Neuronal stem cell (in vitro differentiated cells): ENCODE results near the gene ISX.
A peak's percentile ranks its signal among the peaks of the same experiment; 100 is the strongest.

Experiments used
- DNase-seq: peaks from one replicate; pipeline ENCODE4 v3.0.0-alpha.2; 2013; ENCODE audit warnings: low spot score
- H2AFZ ChIP-seq: one replicate; pipeline ENCODE4 v1.6.1; 2013; ENCODE audit warnings: mild to moderate bottlenecking, low read length, inconsistent platforms
- H2AK5ac ChIP-seq: 2 replicates; pipeline ENCODE4 v1.6.1; 2013; ENCODE audit warnings: low read depth, mild to moderate bottlenecking, inconsistent platforms, low read length, moderate library complexity, mixed read lengths
- H2BK120ac ChIP-seq: 2 replicates; pipeline ENCODE4 v1.6.1; 2013; ENCODE audit warnings: low read depth, mild to moderate bottlenecking, inconsistent platforms, low read length, moderate library complexity, mixed read lengths
- H2BK12ac ChIP-seq: one replicate; pipeline ENCODE4 v1.6.1; 2013; ENCODE audit warnings: low read length, inconsistent platforms
- H2BK15ac ChIP-seq: 2 replicates; pipeline ENCODE4 v1.6.1; 2013; ENCODE audit warnings: mild to moderate bottlenecking, low read length, inconsistent platforms, mixed read lengths
- H2BK5ac ChIP-seq: one replicate; pipeline ENCODE4 v1.6.1; 2013; ENCODE audit warnings: inconsistent platforms, mild to moderate bottlenecking, low read length, moderate library complexity
- H3K14ac ChIP-seq: one replicate; pipeline ENCODE4 v1.6.1; 2013; ENCODE audit warnings: low read length, inconsistent platforms
- H3K18ac ChIP-seq: 2 replicates; pipeline ENCODE4 v1.6.1; 2013; ENCODE audit warnings: low read length, inconsistent platforms
- H3K23ac ChIP-seq: 2 replicates; pipeline ENCODE4 v1.6.1; 2013; ENCODE audit warnings: low read depth, mild to moderate bottlenecking, mixed read lengths, low read length, inconsistent platforms; ENCODE audit not compliant: poor library complexity
- H3K27ac ChIP-seq: replicated peaks from 3 replicates; pipeline ENCODE4 v1.5.1; 2013; ENCODE audit warnings: low read length, inconsistent platforms
- H3K27me3 ChIP-seq, 3 experiments: 2 replicates each; pipeline ENCODE4 v1.6.1; 2013; ENCODE audit warnings: low read length in 3 of 3, mild to moderate bottlenecking in 2 of 3, inconsistent platforms in 1 of 3, low read depth in 1 of 3, mixed read lengths in 1 of 3, moderate library complexity in 1 of 3; ENCODE audit not compliant: control insufficient read depth in 3 of 3, insufficient read depth in 3 of 3
- H3K36me3 ChIP-seq, 2 donors: replicated peaks in 1 of 2; 2 replicates each; pipeline ENCODE4 v1.6.1; 2013; ENCODE audit warnings: low read length in 2 of 2; ENCODE audit not compliant: control insufficient read depth in 2 of 2, insufficient read depth in 2 of 2
- H3K4ac ChIP-seq: 2 replicates; pipeline ENCODE4 v1.6.1; 2013; ENCODE audit warnings: inconsistent platforms, mild to moderate bottlenecking, low read length, moderate library complexity
- H3K4me1 ChIP-seq, 2 donors: 1 replicate in 1 of 2; 2 replicates in 1 of 2; pipeline ENCODE4 v1.6.1; 2013; ENCODE audit warnings: low read length in 2 of 2, low read depth in 1 of 2; ENCODE audit not compliant: control insufficient read depth in 2 of 2, insufficient read depth in 1 of 2
- H3K4me2 ChIP-seq: one replicate; pipeline ENCODE4 v1.6.1; 2013; ENCODE audit warnings: mild to moderate bottlenecking, low read length, inconsistent platforms; ENCODE audit not compliant: insufficient read depth, poor library complexity, severe bottlenecking
- H3K4me3 ChIP-seq, 2 donors: 2 replicates each; pipeline ENCODE4 v1.5.1; 2013; ENCODE audit warnings: low read length in 2 of 2, mild to moderate bottlenecking in 2 of 2, inconsistent platforms in 1 of 2, moderate library complexity in 1 of 2
- H3K79me1 ChIP-seq: one replicate; pipeline ENCODE4 v1.6.1; 2013; ENCODE audit warnings: low read depth, mild to moderate bottlenecking, inconsistent platforms, low read length, moderate library complexity
- H3K9ac ChIP-seq: one replicate; pipeline ENCODE4 v1.6.1; 2013; ENCODE audit warnings: mild to moderate bottlenecking, low read depth, low read length, inconsistent platforms; ENCODE audit not compliant: poor library complexity
- H3K9me3 ChIP-seq, 2 donors: replicated peaks in 1 of 2; 2 replicates each; pipeline versions ENCODE3 to v1.6.1; 2013; ENCODE audit warnings: low read length in 2 of 2, mild to moderate bottlenecking in 2 of 2, inconsistent platforms in 1 of 2, low read depth in 1 of 2, mixed read lengths in 1 of 2, moderate library complexity in 1 of 2; ENCODE audit not compliant: control insufficient read depth in 2 of 2, insufficient read depth in 1 of 2
- H4K8ac ChIP-seq: one replicate; pipeline ENCODE4 v1.6.1; 2013; ENCODE audit warnings: low read depth, mild to moderate bottlenecking, inconsistent platforms, low read length, moderate library complexity
- H4K91ac ChIP-seq: one replicate; pipeline ENCODE4 v1.6.1; 2013; ENCODE audit warnings: low read length, low read depth, mild to moderate bottlenecking, inconsistent platforms; ENCODE audit not compliant: poor library complexity
- WGBS, 2 donors: extraction: QIAGEN DNeasy Blood & Tissue Kit; methylation state at CpG; one replicate each; pipeline ENCODE4 v1.1.7; 2013; ENCODE audit warnings: missing lambda C conversion rate in 2 of 2, mixed read lengths in 1 of 2; ENCODE audit not compliant: insufficient read length in 2 of 2, insufficient replicate concordance in 1 of 2; ENCODE audit errors: extremely low coverage in 2 of 2; 5-methylcytosine and 5-hydroxymethylcytosine counted together

Gene ISX

GRCh38 chr22:35085621-35086020 is 19.7 kb downstream of the ISX start:
- no peak overlapping the region for H3K23ac ChIP-seq
- H3K27ac ChIP-seq, result no peak overlapping the region
- H3K4me1 ChIP-seq, result no peaks in the 10 kb centered on the region
- H3K14ac ChIP-seq, result peak overlapping the region; percentile 26
- H2BK15ac ChIP-seq, result no peak overlapping the region
- no peak for DNase-seq
- H2AK5ac ChIP-seq, result peak overlapping the region; percentile 14
- H3K27me3 ChIP-seq, result no peaks in the 10 kb centered on the region
- H2BK120ac ChIP-seq, result no peak overlapping the region
- H3K9ac ChIP-seq, result no peak overlapping the region
- H3K4ac ChIP-seq, result no peak overlapping the region
- H3K4me2 ChIP-seq, result no peak overlapping the region
- no peak overlapping the region for H3K4me3 ChIP-seq
- no peak overlapping the region for H2BK12ac ChIP-seq
- H3K18ac ChIP-seq, result no peak overlapping the region
- H2AFZ ChIP-seq, result no peak overlapping the region
- no CpG with 5 or more reads among the region's 3 CpGs for WGBS, 2 donors
- no peak overlapping the region for H4K8ac ChIP-seq
- no peaks in the 10 kb centered on the region for H3K36me3 ChIP-seq
- H3K79me1 ChIP-seq, result no peaks in the 10 kb centered on the region
- H3K9me3 ChIP-seq, result no peaks in the 10 kb centered on the region
- H2BK5ac ChIP-seq, result no peak overlapping the region
- H4K91ac ChIP-seq, result no peak overlapping the region

- no CpG with 5 or more reads among the region's 1 CpG for WGBS, 2 donors
- no peak overlapping the region for H3K4ac ChIP-seq
- no peak overlapping the region for H2AK5ac ChIP-seq
Observed at GRCh38 chr22:35089139-35089538, 23.2 kb downstream of the ISX start.

GRCh38 chr22:35092406-35092805 is 26.4 kb downstream of the ISX start:
- no peak overlapping the region for H4K8ac ChIP-seq
- no peak overlapping the region for H3K4me3 ChIP-seq
- no peak overlapping the region for H2BK5ac ChIP-seq
- no peak overlapping the region for H3K18ac ChIP-seq
- H3K79me1 ChIP-seq, result no peaks in the 10 kb centered on the region
- H2AFZ ChIP-seq, result no peak overlapping the region
- no peak overlapping the region for H3K4me2 ChIP-seq
- no peak overlapping the region for H4K91ac ChIP-seq
- no peaks in the 10 kb centered on the region for H3K4me1 ChIP-seq
- H3K14ac ChIP-seq, result no peak overlapping the region
- H3K36me3 ChIP-seq, result no peaks in the 10 kb centered on the region
- H2BK120ac ChIP-seq, result no peak overlapping the region
- H3K4ac ChIP-seq, result no peak overlapping the region
- H3K9ac ChIP-seq, result no peak overlapping the region
- H2BK12ac ChIP-seq, result no peak overlapping the region
- H3K9me3 ChIP-seq, result no peaks in the 10 kb centered on the region
- H3K23ac ChIP-seq, result no peak overlapping the region
- no peaks in the 10 kb centered on the region for H3K27me3 ChIP-seq
- no CpG with 5 or more reads among the region's 1 CpG for WGBS, 2 donors
- no peak overlapping the region for H2AK5ac ChIP-seq
- DNase-seq, result no peak
- H3K27ac ChIP-seq, result no peak overlapping the region
- no peak overlapping the region for H2BK15ac ChIP-seq

More at GRCh38 chr22:35089139-35089538, 23.2 kb downstream of the ISX start:
- Histone ChIP-seq H3K18ac (no peak overlapping the region), H2BK12ac (no peak overlapping the region), H3K4me1 (no peaks in the 10 kb centered on the region), H2BK120ac (no peak overlapping the region), H3K27me3 (no peaks in the 10 kb centered on the region), H4K8ac (no peak overlapping the region), H3K14ac (no peak overlapping the region), H3K79me1 (no peaks in the 10 kb centered on the region), H3K9me3 (no peaks in the 10 kb centered on the region), H3K36me3 (no peaks in the 10 kb centered on the region), H3K4me2 (no peak overlapping the region), H3K9ac (no peak overlapping the region), H2BK5ac (no peak overlapping the region), H3K27ac (no peak overlapping the region), H2AFZ (no peak overlapping the region), H4K91ac (no peak overlapping the region), H3K23ac (no peak overlapping the region), H2BK15ac (no peak overlapping the region), H3K4me3 (no peak overlapping the region)
- DNase-seq, result no peak

- H2BK120ac ChIP-seq, result no peak overlapping the region
- no peak for DNase-seq
- H3K4me3 ChIP-seq, result no peak overlapping the region
- no peak overlapping the region for H2AK5ac ChIP-seq
- no peak overlapping the region for H3K4me2 ChIP-seq
- no peak overlapping the region for H2BK15ac ChIP-seq
- no peak overlapping the region for H3K4ac ChIP-seq
- H3K27me3 ChIP-seq, result no peaks in the 10 kb centered on the region
- H3K9me3 ChIP-seq, result no peaks in the 10 kb centered on the region
- H4K91ac ChIP-seq, result no peak overlapping the region
- no peak overlapping the region for H3K27ac ChIP-seq
- no peak overlapping the region for H2BK5ac ChIP-seq
- H3K9ac ChIP-seq, result no peak overlapping the region
- no peaks in the 10 kb centered on the region for H3K36me3 ChIP-seq
- no peak overlapping the region for H3K23ac ChIP-seq
- no peaks in the 10 kb centered on the region for H3K4me1 ChIP-seq
- no peak overlapping the region for H2BK12ac ChIP-seq
- WGBS, 2 donors, result no CpG with 5 or more reads among the region's 3 CpGs
- H2AFZ ChIP-seq, result no peak overlapping the region
- no peaks in the 10 kb centered on the region for H3K79me1 ChIP-seq
- no peak overlapping the region for H3K18ac ChIP-seq
- no peak overlapping the region for H4K8ac ChIP-seq
- no peak overlapping the region for H3K14ac ChIP-seq
Observed at GRCh38 chr22:35098921-35099320, 33.0 kb downstream of the ISX start.
